Measurements from ENCODE around the gene KBTBD3.
A peak's percentile ranks its signal among the peaks of the same experiment; 100 is the strongest.

Gene KBTBD3, protein sequence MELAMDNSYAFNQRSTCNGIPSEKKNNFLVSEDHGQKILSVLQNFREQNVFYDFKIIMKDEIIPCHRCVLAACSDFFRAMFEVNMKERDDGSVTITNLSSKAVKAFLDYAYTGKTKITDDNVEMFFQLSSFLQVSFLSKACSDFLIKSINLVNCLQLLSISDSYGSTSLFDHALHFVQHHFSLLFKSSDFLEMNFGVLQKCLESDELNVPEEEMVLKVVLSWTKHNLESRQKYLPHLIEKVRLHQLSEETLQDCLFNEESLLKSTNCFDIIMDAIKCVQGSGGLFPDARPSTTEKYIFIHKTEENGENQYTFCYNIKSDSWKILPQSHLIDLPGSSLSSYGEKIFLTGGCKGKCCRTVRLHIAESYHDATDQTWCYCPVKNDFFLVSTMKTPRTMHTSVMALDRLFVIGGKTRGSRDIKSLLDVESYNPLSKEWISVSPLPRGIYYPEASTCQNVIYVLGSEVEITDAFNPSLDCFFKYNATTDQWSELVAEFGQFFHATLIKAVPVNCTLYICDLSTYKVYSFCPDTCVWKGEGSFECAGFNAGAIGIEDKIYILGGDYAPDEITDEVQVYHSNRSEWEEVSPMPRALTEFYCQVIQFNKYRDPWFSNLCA

DNA sequence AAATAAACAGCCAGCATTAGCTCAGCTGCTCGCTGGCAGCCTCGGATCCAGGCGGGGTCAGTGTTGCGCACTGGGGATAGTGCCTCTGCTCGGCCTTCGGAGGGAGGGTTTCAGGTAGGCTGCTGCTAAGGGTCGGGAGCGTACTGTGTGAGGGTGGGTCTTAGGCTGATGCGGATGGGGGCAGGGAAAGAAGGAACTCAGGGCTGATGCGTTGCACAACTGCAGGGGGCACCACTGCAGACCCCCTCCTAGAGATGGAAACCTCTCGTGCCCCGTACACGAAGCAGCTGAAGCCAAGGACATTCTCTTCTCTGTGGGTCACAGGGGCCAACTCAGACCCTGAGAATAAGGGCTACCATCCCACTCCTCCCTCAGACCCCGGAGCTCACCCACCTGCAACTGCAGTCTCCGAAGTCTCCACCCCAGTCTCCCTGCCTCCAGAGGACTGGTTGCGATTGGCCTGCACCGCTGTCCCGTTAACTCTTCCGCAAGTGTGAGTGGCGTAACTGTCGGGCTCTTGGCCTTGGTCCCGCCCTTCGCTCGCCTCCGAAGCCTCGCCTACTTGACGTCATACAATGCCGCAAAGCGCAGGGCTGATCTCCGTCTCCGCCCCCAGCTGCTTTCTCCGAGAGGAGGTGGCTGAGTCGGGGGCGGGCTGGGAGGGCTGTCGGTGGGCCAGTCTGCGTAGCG, at the start of gene KBTBD3:
Gene KBTBD3 (minus strand): TSS at position 429 of the 690 bp plus-strand sequence. CDS start 18,250 bp downstream, outside the sequence.
- peak; percentile 99 for DNase-seq

DNA sequence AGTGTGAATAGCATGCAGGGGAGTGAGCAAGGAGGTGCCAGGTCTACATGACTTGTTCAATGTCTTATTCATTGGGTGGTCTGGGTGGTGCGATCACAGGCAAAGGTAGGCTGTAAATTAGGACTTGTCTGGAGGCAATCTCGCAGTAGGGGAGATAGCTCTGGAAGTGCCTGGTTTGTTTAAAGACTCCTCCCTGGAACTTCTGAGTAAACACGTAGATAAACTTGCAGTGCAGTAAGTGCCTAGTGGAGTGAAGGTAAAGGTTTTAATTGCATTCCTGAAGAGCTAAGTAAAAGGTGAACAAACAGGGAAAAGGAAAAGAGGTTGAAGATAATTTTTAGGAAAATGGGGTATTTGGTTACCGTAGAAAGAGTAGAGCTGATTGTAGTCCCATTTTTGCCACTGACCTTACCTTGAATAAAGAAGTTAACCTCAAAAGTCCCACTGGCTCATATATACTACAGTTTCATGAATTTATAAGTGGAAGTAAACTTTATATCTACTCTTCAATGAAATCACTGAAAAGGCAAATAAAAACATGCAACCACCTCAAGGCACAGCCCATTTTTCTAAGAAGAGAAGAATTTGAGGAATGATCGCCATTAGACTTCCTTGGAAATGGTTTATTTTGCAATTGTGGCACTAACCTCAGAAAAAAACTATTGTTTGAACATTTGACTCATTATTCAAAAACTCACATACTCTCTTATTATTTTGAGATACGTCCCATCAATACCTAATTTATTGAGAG, 44.6 kb upstream of the KBTBD3 start:
- DNase-seq, result no peak

DNA sequence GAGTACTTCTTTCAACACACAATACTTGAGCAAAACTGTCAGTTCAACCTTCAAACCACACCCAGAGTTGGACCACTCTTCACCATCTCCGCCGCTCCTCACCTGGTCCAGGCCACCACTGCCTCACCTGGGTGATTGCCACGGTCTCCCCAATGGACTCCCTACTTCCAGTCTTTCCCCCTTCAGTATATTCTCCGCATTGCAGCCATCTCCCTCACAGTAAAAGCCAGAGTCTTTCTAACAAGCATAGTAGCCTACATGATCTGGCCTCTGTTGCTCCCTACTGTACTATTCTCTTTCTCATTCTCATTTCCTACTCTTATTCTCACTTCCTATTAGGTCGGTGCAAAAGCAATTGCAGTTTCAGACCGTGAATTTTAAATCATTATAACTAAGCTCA, 28.8 kb upstream of the KBTBD3 start:
- no peak for DNase-seq

DNA sequence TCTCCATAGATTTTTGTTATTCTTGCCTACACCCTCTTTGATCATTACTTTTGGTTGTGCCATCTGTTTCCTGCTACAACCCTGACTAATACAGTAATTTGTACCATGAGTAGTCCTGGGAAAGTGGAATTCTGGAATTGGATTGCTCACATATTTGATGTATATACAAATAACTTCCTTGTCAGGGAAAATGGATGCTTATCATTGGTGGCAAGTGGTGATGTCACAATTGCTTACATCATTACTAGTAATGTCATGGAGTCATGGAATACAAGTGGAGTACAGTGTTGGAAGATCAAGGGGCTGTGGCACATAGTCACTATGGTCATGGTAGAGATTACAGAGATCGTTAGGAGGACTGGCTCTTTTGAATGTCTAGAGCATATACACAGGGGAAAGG, 24.7 kb upstream of the KBTBD3 start:
- DNase-seq, result no peak

DNA sequence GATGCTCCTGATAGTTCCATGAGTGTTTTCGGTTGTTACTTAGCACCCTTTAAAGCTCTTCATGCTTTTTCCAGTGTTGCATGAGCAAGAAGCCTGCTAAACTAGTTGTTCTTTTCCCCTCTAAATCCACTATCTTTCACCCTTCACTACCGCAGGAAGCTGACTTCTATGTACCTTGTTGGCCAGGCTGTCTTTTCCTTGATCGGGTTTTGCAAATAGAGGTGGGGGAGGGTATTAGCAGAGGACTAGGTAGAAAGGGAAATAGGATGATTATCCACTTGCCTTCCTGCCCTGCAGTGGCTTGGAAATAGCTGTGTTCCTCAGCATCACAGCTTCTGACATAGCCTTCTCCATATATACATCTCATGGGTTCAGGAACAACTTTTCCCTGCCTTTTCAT, 24.2 kb upstream of the KBTBD3 start:
- no peak for DNase-seq

GRCh38 chr11:106098893-106099553, 21.9 kb upstream of the KBTBD3 start:
- no peak for DNase-seq

DNA sequence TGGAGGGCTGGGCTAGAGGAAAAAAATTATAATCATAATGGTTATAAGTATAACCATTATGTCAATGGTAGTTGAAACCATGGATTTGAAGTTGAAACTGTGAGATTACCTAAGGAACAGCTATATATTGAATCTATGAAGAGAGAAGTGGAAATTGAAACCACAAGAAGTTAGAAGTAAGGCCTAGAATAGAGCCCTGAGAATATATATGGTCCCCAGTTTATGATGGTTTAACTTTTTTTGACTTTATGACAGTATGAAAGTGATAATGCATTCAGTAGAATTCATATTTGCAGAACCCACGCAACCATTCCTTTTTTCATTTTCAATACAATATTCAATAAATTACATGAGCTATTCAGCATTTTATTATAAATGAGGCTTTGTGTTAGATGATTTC, 15.3 kb upstream of the KBTBD3 start:
- no peak for DNase-seq

DNA sequence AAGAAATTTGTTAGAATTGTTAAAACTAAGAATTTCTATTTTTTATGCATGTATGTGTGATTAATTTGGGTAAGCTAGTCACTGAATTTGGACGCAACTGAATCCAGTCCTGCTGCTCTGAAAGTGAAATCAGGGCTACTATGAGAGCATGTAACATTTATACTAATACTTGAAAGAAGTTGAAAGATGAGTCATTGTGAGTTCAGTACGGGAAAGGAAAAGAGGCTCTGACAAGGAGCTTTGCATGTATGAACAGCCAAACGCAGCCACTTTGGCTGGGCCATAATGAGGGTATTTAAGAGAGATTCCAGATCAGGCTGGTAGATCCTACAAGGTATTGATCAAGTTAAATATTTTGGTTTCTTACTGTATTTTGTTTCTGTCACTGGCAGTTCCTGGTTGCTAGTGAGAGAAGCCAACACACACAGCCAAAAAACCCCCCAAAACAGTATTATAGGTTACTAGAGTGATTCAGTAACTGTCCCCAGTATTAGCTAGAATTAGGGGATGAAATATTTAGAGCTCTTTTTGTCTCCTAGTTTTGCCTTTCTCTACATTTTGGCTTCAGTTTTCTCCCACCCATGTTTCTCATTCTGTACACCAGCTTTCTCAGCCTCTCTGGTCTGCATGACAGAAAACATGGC, 14.5 kb upstream of the KBTBD3 start:
- DNase-seq, result peak; percentile 32

GRCh38 chr11:106088896-106089295, 11.7 kb upstream of the KBTBD3 start:
- DNase-seq, result no peak

DNA sequence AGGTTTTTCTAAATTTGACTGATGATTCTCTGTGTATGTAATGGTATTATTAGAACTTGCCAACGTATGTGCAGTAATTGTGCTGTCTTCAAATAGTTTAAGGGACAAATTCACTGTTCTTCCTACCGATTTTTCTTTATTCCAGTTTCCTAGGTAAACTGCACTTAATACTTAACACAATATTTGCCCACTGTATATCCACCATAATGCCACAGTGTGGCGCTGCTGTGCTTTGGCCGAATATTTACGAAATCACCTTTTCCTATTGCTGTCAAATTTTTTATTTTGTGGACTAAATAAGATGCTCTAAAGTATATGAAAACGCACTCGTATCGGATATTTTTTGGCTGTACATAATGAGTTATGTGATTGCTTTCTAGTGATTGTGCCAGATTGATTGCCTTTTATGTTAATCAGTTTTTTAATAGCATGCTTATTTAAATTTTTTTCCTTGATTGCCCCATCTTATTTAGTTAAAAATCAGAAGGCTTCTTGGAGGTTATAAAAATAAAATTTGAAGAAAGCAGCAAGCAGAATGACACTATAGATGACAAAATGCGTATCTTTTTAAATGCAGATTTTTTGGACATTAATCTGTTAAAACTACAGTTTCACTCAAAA, 10.8 kb upstream of the KBTBD3 start:
- DNase-seq, result peak; percentile 31

DNA sequence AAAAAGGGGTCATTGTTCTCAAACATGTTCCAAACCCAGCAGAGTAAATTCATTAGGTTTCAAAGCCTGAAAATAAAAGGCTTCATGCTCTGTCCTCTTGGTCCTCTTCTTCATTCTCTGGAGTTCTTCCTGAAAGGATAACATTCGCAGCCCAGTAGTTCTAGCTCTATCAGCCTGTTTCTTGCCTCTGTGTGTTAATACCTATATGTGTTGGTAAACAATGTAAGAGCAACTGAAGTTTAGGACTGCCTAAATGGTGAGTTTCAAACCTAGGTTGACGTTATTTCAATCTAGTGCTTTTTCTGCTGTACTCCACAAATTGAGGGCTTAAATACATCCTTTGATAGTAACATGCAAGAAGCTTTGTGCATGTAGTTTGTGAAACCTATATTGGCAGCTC, 9.7 kb upstream of the KBTBD3 start:
- no peak for DNase-seq

- DNase-seq, result no peak
Observed at GRCh38 chr11:106086135-106086534, 9.0 kb upstream of the KBTBD3 start.

GRCh38 chr11:106082096-106082495, 4.9 kb upstream of the KBTBD3 start:
- DNase-seq, result no peak

DNA sequence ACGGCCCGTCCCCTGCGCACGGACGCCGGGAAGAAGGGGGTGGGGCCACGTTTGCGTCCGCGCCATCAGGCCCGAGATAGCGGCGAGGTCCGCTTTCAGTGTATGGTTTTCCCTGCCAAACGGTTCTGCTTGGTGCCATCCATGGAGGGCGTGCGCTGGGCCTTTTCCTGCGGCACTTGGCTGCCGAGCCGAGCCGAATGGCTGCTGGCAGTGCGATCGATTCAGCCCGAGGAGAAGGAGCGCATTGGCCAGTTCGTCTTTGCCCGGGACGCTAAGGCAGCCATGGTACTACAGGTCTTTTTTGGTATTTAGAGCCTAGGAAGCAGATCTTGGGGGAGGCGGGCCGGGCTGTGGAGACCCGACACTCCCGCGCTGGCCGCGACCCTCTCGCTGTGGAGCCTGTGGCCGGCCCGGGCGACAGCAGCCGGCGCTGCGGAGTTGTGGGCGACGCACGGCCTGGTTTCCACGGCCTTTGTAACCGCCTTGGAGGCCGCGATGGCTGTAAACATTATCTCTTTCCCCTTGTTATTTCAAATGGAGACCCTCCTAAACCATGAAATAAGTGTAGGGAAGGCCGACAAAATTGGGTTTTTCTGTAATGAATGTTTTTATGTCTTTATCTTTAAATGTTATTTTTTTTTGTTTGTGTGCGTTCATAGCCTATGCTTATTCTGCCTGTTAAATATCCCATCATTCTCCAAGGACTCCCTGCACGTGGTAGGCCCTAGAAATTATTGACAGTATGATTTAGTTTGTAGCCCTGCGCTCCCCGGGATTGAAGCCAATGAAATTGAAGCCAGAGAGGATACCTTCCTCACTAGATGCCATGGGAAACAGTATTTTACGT, 685 bp upstream of the KBTBD3 start, which contains the start of gene AASDHPPT:
Gene AASDHPPT (plus strand): TSS at position 54 of the 847 bp plus-strand sequence. CDS start 49 bp downstream, at position 103.
- DNase-seq, result no peak

DNA sequence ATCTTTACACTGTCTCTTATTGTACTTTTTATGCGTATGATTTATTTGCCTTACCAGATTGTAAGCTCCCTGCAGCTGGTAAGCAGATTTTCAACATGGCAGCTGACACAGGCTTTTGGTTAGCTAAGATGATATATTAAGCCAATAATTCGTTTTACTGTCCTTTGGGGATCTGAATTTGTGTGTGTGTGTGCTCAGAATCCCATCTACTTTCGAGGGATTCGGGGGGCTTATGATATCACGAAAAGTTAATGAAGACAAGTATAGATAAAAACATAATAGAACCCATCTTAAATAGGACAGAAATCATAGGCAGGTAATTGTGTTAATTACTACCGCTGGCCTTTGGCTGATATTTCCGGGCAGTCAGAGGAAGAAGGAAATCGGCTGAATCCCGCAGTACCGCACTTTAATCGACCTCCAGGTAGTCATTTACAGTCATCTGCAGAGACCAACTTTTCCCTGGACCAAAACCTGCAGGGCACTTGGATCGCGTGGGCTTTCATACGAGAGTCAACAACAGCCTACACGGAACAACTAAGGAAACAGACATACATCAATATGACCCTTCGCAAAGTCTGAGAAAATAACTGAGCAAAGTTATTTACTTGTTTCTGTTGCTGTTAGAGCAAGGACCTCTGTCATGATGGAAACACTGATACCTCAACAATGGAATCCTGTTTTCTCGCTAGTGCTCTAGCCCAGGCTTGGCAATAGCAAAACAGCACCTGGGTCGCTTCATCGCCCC, 802 bp downstream of the KBTBD3 start:
- DNase-seq, result no peak

- no peak for DNase-seq
Observed at GRCh38 chr11:106072804-106073203, 4.3 kb downstream of the KBTBD3 start.

- DNase-seq, result no peak
Observed at GRCh38 chr11:106070606-106071005, 6.5 kb downstream of the KBTBD3 start.

DNA sequence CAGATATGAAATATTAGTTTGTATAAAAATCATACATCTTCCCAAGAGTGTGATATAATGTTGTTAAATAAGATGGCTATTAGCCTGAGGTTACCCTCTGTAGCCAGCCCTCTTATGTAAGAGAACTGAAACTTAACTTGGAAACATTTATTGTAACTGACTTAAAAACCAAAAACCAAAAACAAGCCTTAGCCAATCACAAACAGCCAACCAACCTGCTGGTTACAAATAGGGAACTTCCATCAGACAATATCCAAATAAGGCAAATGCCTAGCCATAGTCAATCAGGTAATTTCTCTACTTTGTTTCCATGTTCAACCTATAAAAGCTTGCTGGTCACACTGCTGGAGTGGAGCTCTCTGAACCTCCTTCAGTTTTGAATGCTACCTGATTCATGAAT, 14.1 kb downstream of the KBTBD3 start:
- no peak for DNase-seq

Measured in stimulated activated CD4-positive, alpha-beta T cell treated with anti-CD3 and anti-CD28 coated beads, Interleukin-1b, Interleukin-23, amount 100 ng/mL, for 48 hours (primary cell).